HG03066 (cell line): ENCODE data around the gene TLCD2.
"Not testable (repeated sequence)": the region's sequence is repeated elsewhere in the genome, so short reads cannot be mapped to it uniquely, and the experiment has no call there.

Experiments used
- ATAC-seq: cut with Tn5 transposase; IDR thresholded peaks from one replicate; pipeline ENCODE4 v1.9.1; 2021; ENCODE audit warnings: low read depth; ENCODE audit not compliant: unreplicated experiment

TLCD2 gene

DNA sequence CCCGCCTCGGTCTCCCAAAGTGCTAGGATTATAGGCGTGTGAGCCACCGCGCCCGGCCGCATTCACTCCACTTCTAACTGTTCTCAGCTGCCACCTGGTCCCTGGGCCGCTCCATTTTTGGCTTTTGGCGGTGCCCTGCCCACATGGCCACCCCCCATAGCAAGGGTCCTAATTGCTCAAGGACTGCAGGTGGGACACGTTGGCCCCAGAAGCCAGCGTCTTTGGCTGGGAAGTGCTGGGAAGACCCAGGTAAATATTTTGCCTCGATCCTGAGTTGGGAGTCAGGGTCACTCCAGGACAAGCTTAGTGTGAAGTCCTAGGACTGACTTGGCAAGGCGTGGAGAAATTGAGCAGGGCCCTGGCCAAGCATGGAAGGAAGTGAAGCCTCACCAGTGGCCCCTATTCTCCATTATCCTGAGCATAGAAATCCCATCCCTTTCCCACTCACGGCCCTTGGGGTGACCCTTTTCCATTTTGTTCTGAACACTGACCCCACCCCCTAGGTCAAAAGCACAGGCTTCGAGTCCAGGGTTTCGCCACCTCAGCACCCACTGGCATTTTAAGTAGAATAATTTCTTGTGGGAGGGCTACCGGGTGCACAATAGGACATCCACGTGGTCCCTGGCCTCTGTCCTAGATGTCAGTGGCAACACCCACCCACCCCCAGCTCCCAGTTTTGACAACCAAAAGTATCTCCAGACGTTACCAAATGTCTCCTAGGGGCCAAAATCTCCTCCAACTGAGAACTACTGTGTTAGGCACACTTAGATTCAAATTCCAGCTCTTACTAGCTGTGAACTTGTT is 8.4 kb upstream of the TLCD2 start:
- ATAC-seq: no peak

DNA sequence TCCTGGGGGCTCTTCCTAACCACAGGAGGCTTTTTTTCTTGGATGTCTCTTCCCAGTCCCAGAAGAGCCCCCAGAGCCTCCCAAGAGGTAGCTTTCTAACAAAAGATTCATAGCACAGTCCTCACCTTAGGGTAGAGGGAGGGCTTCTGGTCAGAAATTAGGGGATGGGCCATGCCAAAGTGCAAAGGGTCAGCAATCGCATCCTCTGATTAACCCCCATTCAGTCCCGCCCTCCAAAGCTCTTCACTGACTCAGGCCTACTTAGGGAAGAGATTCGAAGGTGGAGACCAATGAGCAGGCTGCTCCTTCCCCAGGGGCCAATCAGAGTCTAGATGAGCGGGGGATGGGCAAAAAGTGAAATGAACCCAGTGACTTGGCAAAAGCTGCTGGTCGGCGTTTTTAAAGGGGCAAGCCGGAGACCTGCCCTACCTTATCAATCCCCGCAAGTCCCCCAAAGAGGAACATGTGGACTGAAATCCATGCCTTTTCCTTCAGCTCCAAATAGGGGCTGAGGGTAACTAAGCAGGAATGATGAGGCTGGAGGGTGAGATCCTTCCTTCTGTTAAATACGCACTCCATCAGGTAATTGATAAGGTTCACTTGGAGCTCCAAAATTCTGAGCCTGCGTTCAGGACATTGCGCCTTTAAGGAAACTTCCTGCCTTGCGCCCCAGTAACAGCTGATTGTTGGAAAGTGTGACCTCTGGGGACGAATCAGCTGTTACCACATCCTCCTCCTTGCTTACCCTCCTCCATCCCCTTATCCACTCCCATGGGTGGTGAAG is 6.9 kb upstream of the TLCD2 start:
- peak; percentile 43 for ATAC-seq

DNA sequence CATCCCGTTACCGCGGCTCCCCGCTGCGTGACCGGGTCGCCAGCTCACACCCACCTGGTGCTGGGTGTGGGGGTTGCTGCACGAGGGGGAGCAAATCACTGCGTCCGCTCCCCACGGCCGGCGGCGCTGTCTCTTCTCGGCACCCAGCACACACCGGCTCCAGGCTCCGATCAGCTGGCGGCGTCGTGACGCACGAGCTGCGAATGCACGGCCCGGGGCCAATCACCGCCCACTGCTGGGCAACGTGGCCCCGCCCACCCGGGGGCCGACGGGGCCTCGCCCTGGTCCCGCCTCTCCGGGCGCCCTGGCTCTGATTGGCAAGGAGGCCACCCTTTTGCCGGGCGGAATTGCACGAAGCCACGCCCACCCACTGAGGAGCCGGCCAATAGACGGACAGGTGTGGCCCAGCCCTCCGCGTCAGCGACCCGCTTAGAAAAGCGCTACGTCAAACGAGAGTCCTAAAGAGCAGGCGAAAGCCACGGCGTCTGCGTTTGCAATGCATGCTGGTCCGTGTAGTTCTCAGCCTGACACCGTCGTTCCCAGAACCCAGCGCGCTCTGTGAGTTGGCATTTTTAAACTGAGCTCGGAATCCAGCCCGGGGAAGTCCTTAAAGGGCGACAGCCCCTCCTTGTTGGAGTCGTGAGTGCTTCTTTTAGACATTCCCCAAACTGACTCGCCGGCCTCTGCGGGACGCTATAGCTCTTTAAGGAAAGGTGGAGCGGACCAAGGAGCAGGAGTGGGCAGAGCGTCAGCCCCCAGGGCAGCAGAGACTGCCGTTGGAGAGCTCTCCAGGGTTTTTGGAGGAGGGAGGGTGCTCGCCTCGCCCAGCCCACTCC is 6.1 kb upstream of the TLCD2 start:
- peak; percentile 66 for ATAC-seq

DNA sequence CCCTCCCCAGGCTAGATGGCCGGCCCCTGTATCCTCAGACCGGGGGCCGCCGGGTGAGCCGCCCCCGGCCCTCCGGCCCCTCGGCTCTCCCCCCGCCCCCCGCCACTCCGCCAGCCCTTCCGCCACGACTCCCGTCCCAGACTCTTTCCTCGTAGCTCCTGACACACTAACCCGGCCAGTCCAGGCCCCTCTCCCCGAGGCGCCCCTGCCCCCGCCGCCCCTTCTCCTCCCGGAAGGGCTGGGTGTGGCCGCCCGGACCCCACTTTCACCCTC is 5.6 kb upstream of the TLCD2 start:
- no peak for ATAC-seq

DNA sequence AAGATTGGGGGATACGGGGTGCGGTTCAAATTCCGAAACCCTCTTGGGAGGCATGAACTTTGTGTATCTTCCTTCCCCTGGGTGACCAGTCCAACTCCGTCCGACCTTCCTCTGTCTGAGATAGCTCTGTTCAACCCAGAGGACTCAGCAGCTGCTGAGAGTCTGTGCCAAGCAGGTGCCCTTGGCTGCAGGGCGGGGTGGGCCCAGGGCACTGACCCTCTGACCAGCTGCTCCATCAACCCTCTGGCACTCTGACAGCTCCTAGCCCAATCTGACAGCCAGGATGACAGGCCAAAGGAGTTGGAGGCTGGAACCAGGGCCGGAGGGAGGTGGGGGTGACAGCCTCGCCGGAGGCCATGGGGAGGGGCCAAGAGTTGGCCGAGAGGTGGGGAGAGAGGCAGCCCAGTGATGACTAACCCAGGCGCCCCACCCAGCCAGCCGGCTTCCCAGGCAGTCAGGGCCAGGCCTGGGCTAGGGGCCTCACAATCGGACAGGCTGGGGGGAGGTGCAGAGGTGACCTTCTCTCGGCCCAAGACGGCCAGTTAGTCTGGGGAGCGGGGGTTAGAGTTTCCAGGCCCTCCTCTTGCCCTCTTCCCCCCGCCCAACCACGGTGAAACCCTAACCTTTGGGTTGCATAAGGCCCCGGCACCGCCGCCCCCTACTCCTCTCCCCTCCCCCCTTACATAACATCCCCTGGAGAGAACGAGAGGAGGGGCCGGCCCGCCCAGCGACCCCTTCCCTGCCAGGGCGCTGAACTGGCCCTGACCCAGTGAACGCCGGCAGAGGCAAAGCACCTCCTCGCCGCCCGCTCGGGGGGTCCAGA is 5.0 kb upstream of the TLCD2 start:
- no peak for ATAC-seq

DNA sequence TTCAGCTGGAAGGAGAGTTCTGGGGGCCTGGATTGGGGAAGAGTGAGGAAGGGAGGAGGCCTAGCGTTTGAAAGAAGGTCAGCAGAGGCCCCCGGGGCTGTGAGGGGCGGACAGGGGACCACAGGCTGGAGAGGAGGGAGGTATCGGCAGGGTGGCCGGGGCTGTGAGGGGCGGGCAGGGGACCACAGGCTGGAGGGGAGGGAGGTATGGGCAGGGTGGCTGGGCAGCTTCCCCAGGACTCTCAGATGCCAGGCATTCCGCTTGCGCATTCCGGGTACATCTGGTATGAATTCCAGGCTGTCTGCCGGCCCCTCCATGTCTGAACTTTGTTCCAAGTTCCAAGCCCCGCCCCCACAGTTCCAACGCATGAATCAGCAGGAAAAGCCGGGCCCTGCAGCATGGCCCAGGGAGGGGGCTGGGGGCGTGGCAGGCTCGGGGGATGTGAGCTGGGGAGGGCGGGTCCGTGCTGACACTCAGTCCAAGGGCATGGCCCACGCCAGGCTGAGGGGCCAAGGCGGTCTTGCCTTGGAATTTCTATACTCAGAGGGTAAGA is 4.3 kb upstream of the TLCD2 start:
- ATAC-seq: no peak

DNA sequence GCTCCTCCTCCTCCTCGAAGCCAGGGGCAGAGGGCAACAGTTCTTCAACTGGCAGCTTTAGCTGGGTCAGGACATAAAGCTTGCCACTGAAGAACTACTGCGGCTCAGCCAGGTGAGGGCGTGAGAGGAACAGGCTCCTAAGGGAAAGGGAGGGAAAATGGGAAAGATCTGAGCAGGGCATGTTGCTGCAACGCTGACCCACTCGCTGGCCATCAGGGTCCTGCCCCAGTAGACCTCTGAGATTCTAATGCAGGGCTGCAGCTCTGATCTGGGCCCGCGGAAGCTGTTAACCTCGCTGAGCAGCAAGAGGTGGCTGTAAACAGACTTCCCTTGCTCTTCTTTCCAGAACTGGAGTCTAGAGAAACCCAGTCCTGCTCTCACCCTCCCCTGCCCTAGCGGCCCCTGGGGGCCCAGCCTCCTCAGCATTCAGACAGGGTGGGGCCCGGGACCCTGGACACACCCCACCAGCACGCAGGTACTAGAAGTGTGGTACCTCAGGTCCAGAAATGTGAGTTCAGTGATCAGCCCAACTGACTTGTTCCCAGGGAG is 3.8 kb upstream of the TLCD2 start:
- ATAC-seq: no peak

DNA sequence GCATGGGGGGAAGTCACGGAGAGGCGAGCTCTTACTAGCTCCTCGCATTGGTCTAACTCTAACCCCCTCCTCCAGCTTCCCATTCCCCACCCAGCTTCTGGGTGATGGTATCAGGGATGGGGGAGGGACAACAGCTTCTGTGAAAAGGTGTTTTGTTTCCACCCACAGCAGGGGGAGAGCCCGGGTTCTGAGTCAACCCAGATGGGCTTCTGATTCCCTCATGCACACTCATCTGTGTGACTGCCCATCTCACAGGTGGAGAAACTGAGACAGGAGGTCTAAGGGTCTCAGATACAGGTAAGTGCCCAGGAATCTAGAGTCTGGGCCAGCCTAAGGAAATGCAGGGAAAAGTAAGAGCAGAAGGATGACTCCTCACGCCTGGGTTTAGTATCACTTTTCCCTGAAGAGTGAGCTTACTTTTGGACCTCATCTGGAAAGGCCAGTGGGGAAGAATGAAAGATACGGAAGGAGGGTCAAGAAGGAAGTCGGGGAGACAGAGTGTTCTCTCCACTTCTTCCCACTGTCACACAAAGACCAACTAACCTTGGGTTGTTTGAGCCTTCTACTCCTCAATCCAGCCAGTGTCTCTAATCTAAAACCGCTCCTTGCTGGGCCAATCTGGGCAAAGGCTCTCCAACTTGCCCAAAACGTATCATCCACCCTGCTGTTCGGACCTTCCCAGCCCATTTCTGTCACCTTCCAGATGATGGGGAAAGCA is 3.1 kb upstream of the TLCD2 start:
- ATAC-seq: no peak

DNA sequence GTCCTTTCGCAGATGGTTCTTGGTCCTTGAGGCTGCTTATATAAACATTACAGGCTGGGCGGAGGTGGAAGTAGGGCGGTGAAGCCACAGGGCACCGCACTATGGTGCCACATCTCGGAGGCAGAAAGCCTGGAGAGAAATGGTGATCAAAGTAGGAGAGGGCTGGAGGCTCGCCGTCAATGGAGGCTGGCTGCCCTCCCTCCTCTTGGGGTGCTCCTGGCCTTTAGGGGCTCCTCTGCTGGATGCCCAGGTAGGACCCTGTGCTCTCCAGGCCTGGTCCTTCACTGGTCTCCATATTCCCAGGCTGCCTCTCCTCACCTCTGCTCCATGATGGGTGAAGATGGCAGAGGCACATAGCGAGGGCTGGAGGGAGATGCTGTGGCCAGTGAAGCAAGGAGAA is 2.1 kb upstream of the TLCD2 start:
- ATAC-seq: no peak

DNA sequence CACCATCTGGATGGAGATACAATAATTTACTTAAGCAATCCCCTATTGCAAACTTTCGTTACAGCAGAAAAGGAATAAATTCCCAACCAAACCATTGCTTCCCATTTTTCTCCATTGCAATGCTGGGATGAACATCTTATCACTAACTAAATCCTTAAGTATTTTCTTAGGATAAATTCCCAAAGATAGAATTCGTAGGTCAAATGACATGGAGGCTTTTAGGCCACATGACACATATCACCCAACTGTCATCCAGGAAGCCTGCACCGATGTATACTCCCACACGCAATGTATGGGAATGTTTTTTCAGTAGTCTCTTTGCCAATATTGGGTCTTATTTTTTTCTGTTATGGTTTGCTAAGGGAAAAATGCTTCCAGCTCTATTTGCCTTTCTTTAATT is 1.6 kb upstream of the TLCD2 start:
- ATAC-seq: no peak

DNA sequence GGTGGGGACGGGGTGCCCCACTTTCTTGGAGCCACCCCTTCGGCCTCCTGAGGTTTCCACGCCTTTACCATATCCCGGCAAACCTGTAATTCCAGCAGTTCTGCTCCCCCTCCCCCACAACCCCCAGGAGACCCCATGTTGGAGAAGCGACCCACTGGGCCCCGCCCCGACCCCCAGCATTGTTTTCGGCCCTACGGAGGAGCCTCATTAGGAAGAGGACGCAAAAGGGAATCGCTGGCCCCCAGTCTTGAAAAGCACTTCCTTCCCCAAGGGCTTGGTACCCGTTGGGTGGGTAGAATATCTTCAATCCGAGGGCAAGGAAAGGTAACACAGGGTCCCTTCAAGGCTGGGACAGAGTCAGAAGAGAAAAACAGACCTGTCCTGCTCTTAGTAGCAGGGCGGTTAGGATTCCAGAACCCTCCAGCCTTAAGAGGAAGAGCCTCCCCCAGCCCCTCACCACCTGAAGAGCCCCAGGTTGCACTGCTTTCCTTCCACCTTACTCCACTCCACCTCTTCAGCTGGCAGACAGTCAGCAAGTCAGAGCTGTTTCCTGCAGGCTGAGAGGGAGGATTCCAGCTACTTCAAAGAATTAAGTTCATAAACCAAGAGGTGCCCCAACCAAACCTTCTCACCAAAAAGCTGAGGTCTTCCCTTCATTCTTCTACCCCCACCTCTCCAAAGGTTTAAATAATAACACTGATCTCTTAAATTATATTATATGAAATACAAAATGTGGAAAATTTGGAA is 803 bp upstream of the TLCD2 start:
- ATAC-seq: no peak

DNA sequence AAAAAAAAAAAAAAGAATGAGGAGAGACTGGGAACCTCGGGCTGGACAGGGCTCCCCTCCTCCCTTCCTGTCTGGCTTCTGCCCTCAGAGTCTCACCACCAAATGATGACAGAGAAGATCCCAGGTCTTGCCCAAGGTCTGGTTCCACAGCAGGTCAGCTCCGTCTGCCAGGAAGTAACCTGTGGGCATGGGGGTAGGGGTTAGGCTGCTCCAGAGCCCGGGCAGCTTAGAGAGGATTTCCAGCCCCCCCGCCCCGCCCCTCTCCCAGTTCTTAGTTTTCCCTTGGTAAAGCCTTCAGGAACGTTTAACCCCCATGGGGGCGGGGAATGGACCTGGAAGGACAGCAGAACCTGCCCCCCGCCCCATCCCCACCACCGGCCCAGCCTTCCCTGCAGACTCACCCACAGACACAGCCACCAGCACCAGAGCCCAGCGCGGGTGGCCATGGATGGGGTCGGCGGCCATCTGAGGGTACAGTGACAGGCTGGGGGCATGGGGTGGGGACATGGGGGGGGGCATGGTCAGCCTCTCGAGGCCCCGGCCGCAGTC is 700 bp downstream of the TLCD2 start:
- ATAC-seq: no peak

DNA sequence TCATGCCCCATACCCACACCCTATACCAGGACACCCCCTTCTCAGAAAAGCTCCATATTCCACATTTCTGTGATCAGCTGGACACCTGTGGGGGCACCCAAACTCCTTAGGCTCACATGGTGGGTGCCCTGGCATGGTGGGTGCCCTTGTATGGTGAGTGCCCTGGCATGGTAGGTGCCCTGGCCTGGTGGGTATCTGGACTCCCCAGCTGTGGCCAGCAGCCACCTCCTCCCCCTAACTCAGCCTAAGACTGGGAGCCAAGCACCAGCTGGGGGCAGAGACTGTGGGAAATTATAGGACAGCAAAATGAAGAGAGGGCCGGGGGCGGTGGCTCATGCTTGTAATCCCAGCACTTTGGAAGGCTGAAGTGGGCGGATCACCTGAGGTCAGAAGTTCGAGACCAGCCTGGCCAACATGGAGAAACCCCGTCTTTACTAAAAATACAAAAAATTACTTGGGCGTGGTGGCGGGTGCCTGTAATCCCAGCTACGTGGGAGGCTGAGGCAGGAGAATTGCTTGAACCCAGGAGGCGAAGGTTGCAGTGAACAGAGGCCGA is 1.3 kb downstream of the TLCD2 start:
- not testable (repeated sequence) for ATAC-seq

DNA sequence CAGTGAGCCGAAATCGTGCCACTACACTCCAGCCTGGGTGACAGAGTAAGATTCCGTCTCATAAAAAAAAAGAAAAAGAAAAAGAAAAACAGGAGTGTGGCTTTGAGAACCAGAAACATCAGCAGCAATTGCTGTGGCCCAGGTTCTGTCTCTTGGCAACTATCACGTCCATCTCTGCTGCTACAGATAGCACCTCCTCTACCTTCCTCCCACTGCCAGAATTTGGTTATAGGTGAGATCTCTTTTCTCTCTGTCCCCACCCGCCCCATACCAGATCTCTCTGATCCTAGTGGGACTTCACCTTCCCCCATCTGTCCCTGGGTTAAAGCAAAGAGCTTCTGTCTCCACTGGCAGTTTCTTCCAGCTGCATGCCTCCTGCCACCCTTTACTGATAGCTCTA is 3.1 kb downstream of the TLCD2 start:
- ATAC-seq: no peak

DNA sequence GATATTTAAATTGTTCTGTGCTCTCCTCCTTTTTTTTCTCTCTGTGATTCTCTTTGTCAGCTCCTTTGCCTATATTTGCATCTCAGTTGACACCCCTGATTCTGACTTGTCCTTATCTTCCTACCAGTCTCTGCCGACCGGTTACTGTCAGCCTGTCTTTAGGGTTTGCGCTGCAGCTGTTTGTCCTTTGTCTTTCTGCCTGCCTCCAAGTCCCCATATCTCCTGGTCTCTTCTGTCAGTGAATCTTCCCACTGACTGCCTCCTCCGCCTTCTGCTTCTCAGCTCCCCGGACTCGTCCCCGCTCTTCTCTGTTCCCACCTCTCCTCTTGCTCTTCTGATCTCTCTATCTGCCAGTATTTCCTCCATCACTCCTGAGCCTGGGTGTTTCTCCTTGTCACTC is 5.2 kb downstream of the TLCD2 start:
- ATAC-seq: no peak

DNA sequence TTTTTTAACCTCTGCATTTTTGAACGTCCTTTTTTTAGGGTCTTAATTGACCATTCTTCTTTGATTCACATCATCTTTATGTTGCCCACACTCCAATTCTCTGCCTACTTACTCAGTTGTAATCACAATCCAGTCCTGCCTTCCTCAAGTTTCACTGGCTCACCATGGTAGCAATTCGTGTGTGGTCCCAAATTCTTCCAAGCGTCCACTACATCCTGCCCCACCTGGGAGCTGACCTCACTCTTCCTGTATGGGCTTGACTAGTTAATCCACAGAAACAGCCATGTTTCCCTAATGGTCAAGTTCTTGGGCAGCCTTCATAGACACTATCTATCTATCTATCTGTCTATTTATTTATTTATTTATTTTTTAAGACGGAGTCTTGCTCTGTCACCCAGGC is 7.1 kb downstream of the TLCD2 start:
- ATAC-seq: no peak

DNA sequence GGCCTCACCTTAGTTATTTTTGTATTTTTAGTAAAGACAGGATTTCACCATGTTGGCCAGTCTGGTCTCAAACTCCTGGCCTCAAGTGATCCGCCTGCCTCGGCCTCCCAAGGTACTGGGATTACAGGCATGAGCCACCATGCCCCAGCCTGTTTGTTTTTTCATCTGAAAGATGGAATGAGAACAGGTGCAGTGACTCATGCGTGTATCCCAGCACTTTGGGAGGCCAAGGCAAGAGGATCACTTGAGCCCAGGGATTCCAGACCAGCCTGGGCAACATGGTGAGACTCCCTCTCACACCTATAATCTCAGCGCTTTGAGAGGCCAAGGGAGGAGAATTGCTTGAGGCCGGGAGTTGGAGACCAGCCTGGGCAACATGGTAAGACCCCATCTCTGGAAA is 10.3 kb downstream of the TLCD2 start:
- not testable (repeated sequence) for ATAC-seq

DNA sequence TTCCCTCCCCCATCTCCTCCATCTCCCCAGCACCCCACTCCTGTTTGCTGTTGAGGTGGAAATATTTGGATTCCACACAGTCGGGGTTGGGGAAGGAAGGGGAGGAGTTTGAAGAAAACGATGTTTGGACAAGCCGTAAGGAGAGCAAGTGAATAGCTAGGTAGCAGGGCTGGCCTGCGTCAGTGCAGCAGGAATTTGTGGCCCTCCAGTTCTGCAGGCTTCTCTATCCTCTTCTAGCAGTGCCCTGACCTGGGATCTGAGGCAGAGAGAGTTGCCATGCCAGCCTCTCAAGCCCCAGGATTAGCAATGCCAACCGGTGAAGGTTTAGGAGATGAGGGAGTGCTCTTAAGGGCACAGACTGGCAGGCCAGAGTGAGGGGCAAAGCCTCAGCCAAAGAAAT is 12.5 kb downstream of the TLCD2 start:
- ATAC-seq: no peak
